Measurements from ENCODE around the gene PCSK5.
"Not testable (repeated sequence)": the region's sequence is repeated elsewhere in the genome, so short reads cannot be mapped to it uniquely, and the experiment has no call there.

Gene PCSK5

DNA sequence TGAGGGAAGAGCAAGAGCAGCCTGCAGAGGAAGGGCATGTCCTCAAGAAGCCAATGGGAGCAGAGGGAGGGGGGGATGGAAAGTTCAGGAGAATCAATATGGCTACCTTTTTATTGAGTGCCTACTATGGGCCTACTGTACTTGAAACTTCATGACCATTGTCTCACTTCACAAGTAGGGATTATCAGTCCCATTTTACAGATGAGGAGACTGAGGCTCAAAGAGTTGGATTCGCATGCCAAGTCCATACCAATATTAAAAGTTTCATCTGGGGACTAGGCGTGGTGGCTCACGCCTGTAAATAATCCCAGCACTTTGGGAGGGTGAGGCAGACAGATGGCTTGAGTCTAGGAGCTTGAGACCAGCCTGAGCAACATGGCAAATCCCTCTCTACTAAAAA, 463.7 kb downstream of the PCSK5 start:
- Mint-ChIP-seq H3K9me3 (no peaks in the 10 kb centered on the region), H3K27ac (no peak overlapping the region), H3K27me3 (ENCODE audit: low read depth) (peaks cover 4% of the 10 kb centered on the region), H3K4me1 (ENCODE audit: low read depth) (no peaks in the 10 kb centered on the region), H3K36me3 (ENCODE audit: low read depth) (no peaks in the 10 kb centered on the region), H3K4me3 (no peak overlapping the region)

GRCh38 chr9:76355886-76356285, 465.4 kb downstream of the PCSK5 start:
- no peak overlapping the region for H3K4me3 Mint-ChIP-seq
- H3K36me3 Mint-ChIP-seq (ENCODE audit: low read depth) = no peaks in the 10 kb centered on the region
- no peaks in the 10 kb centered on the region for H3K9me3 Mint-ChIP-seq
- no peaks in the 10 kb centered on the region for H3K4me1 Mint-ChIP-seq (ENCODE audit: low read depth)
- peaks cover 4% of the 10 kb centered on the region for H3K27me3 Mint-ChIP-seq (ENCODE audit: low read depth)
- no peak overlapping the region for H3K27ac Mint-ChIP-seq

- H3K27me3 Mint-ChIP-seq (ENCODE audit: low read depth) = peaks cover 4% of the 10 kb centered on the region
- no peaks in the 10 kb centered on the region for H3K9me3 Mint-ChIP-seq
- H3K4me1 Mint-ChIP-seq (ENCODE audit: low read depth) = no peaks in the 10 kb centered on the region
- no peak overlapping the region for H3K4me3 Mint-ChIP-seq
- no peaks in the 10 kb centered on the region for H3K36me3 Mint-ChIP-seq (ENCODE audit: low read depth)
- no peak overlapping the region for H3K27ac Mint-ChIP-seq
Observed at GRCh38 chr9:76357555-76357954, 467.1 kb downstream of the PCSK5 start.

- Mint-ChIP-seq H3K4me1 (ENCODE audit: low read depth) (no peaks in the 10 kb centered on the region), H3K36me3 (ENCODE audit: low read depth) (no peaks in the 10 kb centered on the region), H3K4me3 (no peak overlapping the region), H3K27ac (no peak overlapping the region), H3K9me3 (no peaks in the 10 kb centered on the region), H3K27me3 (ENCODE audit: low read depth) (no peaks in the 10 kb centered on the region)
Observed at GRCh38 chr9:76358628-76359280, 468.3 kb downstream of the PCSK5 start.

- no peak overlapping the region for H3K27ac Mint-ChIP-seq
- H3K4me3 Mint-ChIP-seq = no peak overlapping the region
- no peaks in the 10 kb centered on the region for H3K4me1 Mint-ChIP-seq (ENCODE audit: low read depth)
- H3K27me3 Mint-ChIP-seq (ENCODE audit: low read depth) = no peaks in the 10 kb centered on the region
- no peaks in the 10 kb centered on the region for H3K9me3 Mint-ChIP-seq
- no peaks in the 10 kb centered on the region for H3K36me3 Mint-ChIP-seq (ENCODE audit: low read depth)
Observed at GRCh38 chr9:76359365-76359764, 468.9 kb downstream of the PCSK5 start.

DNA sequence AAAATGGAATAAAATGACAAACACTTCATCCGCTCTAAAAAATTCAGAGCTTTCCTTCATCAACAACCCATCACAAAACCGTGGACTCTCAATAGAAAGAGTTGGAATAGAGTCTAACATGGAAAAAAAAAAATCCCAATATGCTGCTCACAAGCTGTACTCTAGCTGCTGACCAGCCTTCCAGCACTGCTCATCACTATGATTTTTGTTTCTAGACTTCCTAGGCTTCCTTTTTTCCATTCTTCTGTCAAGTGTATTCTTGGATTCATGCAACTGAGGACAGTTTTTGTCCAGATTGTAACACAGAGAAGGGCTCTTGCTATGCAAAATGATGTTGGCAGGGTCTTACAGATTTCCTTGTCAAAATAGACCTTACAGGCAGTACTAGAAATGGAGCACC, 469.3 kb downstream of the PCSK5 start:
- Mint-ChIP-seq H3K4me3 (no peak overlapping the region), H3K27me3 (ENCODE audit: low read depth) (no peaks in the 10 kb centered on the region), H3K4me1 (ENCODE audit: low read depth) (no peaks in the 10 kb centered on the region), H3K9me3 (no peaks in the 10 kb centered on the region), H3K36me3 (ENCODE audit: low read depth) (no peaks in the 10 kb centered on the region), H3K27ac (no peak overlapping the region)

DNA sequence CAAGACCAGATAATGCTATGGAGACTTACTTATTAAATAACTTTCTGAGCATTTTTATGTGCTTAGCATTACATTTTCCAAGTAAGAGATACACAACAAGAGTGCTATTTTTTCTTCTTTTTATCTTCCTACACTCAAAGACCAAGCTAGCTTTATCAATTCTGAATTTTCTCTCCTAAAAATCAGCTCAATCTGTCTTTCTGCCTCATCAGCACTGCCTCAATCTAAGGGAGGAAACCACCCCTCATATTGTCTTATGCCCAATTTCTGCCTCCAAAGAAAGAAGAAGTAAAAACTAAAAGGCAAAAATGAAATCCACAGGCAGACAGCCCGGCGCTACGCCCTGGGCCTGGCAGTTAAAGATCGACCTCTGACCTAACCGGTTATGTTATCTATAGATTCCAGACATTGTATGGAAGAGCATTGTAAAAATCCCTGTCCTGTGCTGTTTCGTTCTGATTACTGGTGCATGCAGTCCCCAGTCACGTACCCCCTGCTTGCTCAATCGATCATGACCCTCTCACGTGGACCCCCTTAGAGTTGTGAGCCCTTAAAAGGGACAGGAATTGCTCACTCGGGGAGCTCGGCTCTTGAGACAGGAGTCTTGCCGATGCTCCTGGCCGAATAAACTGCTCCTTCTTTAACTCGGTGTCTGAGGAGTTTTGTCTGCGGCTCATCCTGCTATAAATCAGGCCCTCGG, 472.0 kb downstream of the PCSK5 start:
- not testable (repeated sequence) for H3K4me3 Mint-ChIP-seq; H3K27me3 Mint-ChIP-seq (ENCODE audit: low read depth); H3K4me1 Mint-ChIP-seq (ENCODE audit: low read depth); H3K36me3 Mint-ChIP-seq (ENCODE audit: low read depth); H3K27ac Mint-ChIP-seq; H3K9me3 Mint-ChIP-seq

DNA sequence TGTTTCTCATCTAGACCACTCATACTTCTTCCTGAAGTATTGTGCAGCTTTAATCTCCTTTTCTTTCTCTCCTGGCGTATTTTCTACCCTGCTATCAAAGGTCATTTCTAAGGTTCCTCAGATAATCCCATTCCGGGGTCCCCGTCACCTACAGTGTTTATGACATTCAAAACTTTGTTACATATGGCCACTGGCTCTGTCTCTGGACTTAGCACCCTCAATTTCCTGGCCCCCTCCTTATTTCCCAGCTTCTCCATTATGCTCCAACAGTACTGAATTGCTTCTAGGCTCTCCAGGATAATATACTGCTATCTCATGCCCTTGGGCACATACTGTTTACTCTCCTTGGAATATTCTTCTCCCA, 472.5 kb downstream of the PCSK5 start:
- H3K27ac Mint-ChIP-seq = no peak overlapping the region
- no peak overlapping the region for H3K4me3 Mint-ChIP-seq
- H3K36me3 Mint-ChIP-seq (ENCODE audit: low read depth) = no peaks in the 10 kb centered on the region
- H3K9me3 Mint-ChIP-seq = no peaks in the 10 kb centered on the region
- no peaks in the 10 kb centered on the region for H3K4me1 Mint-ChIP-seq (ENCODE audit: low read depth)
- no peaks in the 10 kb centered on the region for H3K27me3 Mint-ChIP-seq (ENCODE audit: low read depth)

- Mint-ChIP-seq H3K36me3 (ENCODE audit: low read depth) (no peaks in the 10 kb centered on the region), H3K4me3 (no peak overlapping the region), H3K9me3 (no peaks in the 10 kb centered on the region), H3K27me3 (ENCODE audit: low read depth) (no peaks in the 10 kb centered on the region), H3K4me1 (ENCODE audit: low read depth) (no peaks in the 10 kb centered on the region), H3K27ac (no peak overlapping the region)
Observed at GRCh38 chr9:76365028-76365427, 474.6 kb downstream of the PCSK5 start.

- H3K36me3 Mint-ChIP-seq (ENCODE audit: low read depth) = no peaks in the 10 kb centered on the region
- no peak overlapping the region for H3K27ac Mint-ChIP-seq
- no peaks in the 10 kb centered on the region for H3K9me3 Mint-ChIP-seq
- no peaks in the 10 kb centered on the region for H3K4me1 Mint-ChIP-seq (ENCODE audit: low read depth)
- no peaks in the 10 kb centered on the region for H3K27me3 Mint-ChIP-seq (ENCODE audit: low read depth)
- H3K4me3 Mint-ChIP-seq = no peak overlapping the region
Observed at GRCh38 chr9:76366275-76366674, 475.8 kb downstream of the PCSK5 start.

DNA sequence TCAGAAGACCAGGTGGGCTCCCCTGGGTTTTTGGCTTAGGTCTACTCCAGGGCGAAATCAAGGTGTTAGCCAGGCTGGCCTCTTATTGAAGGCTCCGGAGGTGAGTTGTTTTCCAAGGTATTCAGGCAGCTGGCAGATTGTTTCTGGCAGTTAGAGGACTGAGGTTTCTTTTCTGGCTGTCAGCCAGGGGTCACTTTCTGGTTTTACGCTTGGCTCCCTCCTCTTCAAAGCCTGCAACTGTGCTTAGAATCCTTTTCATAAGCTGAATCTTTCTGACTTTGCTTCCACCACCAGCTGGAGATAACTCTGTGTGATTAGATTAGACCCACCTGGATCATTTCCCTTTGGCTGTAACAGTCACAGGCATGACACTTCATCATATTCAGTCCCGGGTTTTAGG, 479.1 kb downstream of the PCSK5 start:
- H3K27ac Mint-ChIP-seq = no peak overlapping the region
- H3K4me1 Mint-ChIP-seq (ENCODE audit: low read depth) = no peaks in the 10 kb centered on the region
- no peaks in the 10 kb centered on the region for H3K9me3 Mint-ChIP-seq
- no peaks in the 10 kb centered on the region for H3K36me3 Mint-ChIP-seq (ENCODE audit: low read depth)
- no peak overlapping the region for H3K4me3 Mint-ChIP-seq
- no peaks in the 10 kb centered on the region for H3K27me3 Mint-ChIP-seq (ENCODE audit: low read depth)

GRCh38 chr9:76370396-76371023, 480.0 kb downstream of the PCSK5 start:
- H3K4me3 Mint-ChIP-seq = no peak overlapping the region
- H3K9me3 Mint-ChIP-seq = no peaks in the 10 kb centered on the region
- no peaks in the 10 kb centered on the region for H3K4me1 Mint-ChIP-seq (ENCODE audit: low read depth)
- H3K27me3 Mint-ChIP-seq (ENCODE audit: low read depth) = no peaks in the 10 kb centered on the region
- H3K36me3 Mint-ChIP-seq (ENCODE audit: low read depth) = no peaks in the 10 kb centered on the region
- no peak overlapping the region for H3K27ac Mint-ChIP-seq

- H3K4me1 Mint-ChIP-seq (ENCODE audit: low read depth) = no peaks in the 10 kb centered on the region
- H3K27me3 Mint-ChIP-seq (ENCODE audit: low read depth) = no peaks in the 10 kb centered on the region
- no peak overlapping the region for H3K27ac Mint-ChIP-seq
- no peaks in the 10 kb centered on the region for H3K9me3 Mint-ChIP-seq
- H3K36me3 Mint-ChIP-seq (ENCODE audit: low read depth) = no peaks in the 10 kb centered on the region
- no peak overlapping the region for H3K4me3 Mint-ChIP-seq
Observed at GRCh38 chr9:76371901-76372300, 481.4 kb downstream of the PCSK5 start.

DNA sequence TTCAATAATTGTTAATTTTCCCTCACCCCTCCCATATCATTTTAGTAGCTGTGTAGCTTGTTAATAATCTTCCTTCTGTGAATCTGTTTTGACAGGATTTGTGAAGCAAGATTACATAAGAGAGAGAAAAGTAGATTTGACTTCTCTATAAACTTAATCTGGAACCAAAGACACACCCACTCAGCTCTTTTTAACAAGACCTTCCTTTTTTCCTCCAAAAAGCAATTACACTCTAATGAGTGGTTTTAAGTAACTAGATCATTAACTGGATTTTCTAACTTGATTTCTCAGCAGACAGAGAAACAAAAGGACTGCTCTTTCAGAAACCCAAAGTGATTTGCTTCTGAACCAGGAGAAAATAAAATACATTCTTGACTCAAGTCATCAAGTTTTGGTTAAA, 481.9 kb downstream of the PCSK5 start:
- Mint-ChIP-seq H3K36me3 (ENCODE audit: low read depth) (no peaks in the 10 kb centered on the region), H3K9me3 (no peaks in the 10 kb centered on the region), H3K4me1 (ENCODE audit: low read depth) (no peaks in the 10 kb centered on the region), H3K27ac (no peak overlapping the region), H3K27me3 (ENCODE audit: low read depth) (no peaks in the 10 kb centered on the region), H3K4me3 (no peak overlapping the region)

GRCh38 chr9:76373173-76373783, 482.8 kb downstream of the PCSK5 start:
- Mint-ChIP-seq H3K9me3 (no peaks in the 10 kb centered on the region), H3K4me3 (no peak overlapping the region)

More at GRCh38 chr9:76373173-76373783, 482.8 kb downstream of the PCSK5 start:
- Mint-ChIP-seq H3K27me3 (ENCODE audit: low read depth) (no peaks in the 10 kb centered on the region), H3K36me3 (ENCODE audit: low read depth) (no peaks in the 10 kb centered on the region), H3K4me1 (ENCODE audit: low read depth) (no peaks in the 10 kb centered on the region), H3K27ac (no peak overlapping the region)
